Fibroblast of mammary gland (primary cell): ENCODE results near the gene EEFSEC.
A peak's percentile ranks its signal among the peaks of the same experiment; 100 is the strongest.

Experiments used
- DNase-seq: peaks from one replicate; pipeline ENCODE4 v3.0.0-alpha.2; 2010; ENCODE audit warnings: low read depth
- H3K4me3 ChIP-seq: 2 replicates; pipeline ENCODE4 v1.5.1; 2011; ENCODE audit warnings: low read depth, mild to moderate bottlenecking, low read length, moderate library complexity; ENCODE audit not compliant: control insufficient read depth
- CTCF ChIP-seq: conservative IDR thresholded peaks from 2 replicates; pipeline ENCODE4 v1.5.1; 2011; ENCODE audit warnings: low read depth, low read length, inconsistent platforms; ENCODE audit not compliant: control insufficient read depth, insufficient read depth

The EEFSEC gene

GRCh38 chr3:128287216-128287615 is 133.9 kb downstream of the EEFSEC start:
- no peak for TF ChIP-seq CTCF
- no peak overlapping the region for H3K4me3 ChIP-seq
- no peak for DNase-seq

- no peak for TF ChIP-seq CTCF
- no peak for DNase-seq
- H3K4me3 ChIP-seq = no peak overlapping the region
Observed at GRCh38 chr3:128289534-128289933, 136.3 kb downstream of the EEFSEC start.

- no peak for TF ChIP-seq CTCF
- no peak overlapping the region for H3K4me3 ChIP-seq
- no peak for DNase-seq
Observed at GRCh38 chr3:128290484-128290883, 137.2 kb downstream of the EEFSEC start.

DNA sequence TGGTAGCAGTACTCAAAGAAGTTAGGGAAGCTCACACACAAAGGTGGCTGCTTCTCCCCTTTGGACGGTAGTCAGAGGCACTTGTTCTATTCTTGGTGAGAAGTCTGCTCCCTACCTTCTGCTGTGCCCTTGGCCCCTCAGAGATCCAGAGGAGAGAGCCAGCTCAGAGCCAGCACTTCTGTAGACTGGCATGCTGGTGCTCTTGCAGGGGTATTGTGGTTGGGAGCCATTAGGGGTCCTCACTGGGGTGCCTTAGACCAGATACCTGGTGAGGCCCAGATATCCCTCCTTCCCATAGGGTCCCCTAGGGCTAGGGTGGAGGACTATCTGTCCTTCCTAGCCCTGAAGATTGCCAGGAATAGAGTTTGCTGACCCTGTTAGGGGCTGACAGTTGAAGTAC is 140.6 kb downstream of the EEFSEC start:
- no peak for DNase-seq
- no peak overlapping the region for H3K4me3 ChIP-seq
- no peak for TF ChIP-seq CTCF

DNA sequence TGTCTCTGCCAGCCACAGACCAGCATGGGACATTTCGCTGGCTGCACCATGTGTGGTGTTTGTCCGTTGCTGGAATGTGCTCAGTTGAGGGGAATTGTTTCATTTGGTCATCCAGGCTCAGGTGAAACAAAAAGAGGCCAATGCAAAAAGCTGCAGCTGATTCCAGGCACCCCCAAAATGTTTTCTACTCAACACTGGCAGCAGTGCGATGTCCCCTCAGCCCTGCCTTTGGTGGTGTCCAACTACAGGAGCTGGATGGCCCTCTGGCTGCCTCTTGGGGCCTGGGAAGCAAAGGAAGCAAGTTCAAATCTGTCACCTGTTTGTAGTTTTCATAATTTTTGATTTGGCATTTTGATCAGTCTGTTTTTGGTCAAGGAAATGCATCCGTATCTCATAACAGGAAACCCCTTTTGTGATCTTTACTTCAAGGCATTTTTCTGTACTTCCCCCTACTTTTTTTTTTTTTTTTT is 141.8 kb downstream of the EEFSEC start:
- H3K4me3 ChIP-seq = no peak overlapping the region
- no peak for DNase-seq
- TF ChIP-seq CTCF = no peak

- no peak for DNase-seq
- H3K4me3 ChIP-seq = no peak overlapping the region
- TF ChIP-seq CTCF = no peak
Observed at GRCh38 chr3:128296469-128297251, 143.4 kb downstream of the EEFSEC start.

GRCh38 chr3:128297401-128298138 is 144.3 kb downstream of the EEFSEC start:
- H3K4me3 ChIP-seq = no peak overlapping the region
- peak; percentile 29 for DNase-seq
- no peak for TF ChIP-seq CTCF
